ENCODE results near the gene DMRTC2. TPM values are rescaled to one million over a fixed set of nuclear protein-coding genes. Genes with fewer than 3 reads are reported as not detected.

DMRTC2 gene
- total and polyA plus RNA-seq, 2 of the 8 experiments (the other 6 are each of a cell fraction or from before 2014, with no cell fraction given) = not detected

DNA sequence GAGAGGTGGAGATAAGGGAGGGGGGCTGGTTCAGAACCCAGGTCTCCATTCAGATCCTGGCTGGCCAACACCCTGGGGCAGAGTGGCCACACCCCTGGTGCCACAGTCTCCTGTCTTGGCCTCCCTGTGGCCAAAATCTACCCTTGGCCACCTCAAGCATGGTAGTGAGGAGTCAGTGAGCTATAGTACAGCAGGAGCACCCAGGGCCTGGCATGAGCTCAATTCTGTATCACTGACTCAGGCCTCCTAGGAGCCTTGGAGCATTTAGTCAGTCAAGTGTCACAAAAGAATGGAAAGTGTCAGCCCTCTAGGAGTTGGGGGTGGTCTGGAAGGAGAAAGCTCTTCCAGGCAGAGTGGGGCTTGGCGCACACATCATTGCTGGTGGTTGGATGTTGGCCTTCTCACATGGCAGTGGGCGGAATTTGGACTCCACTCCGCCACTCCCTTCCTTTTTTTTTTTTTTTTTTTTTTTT lies 25.6 kb downstream of the DMRTC2 start:
- H3K79me2 ChIP-seq (ENCODE audit: control insufficient read depth in 1 of 2, insufficient read depth in 2 of 2, low read length in 2 of 2) = peaks cover 0 to 22% of the 10 kb centered on the region in 2 experiments; a peak in 2 of 4 replicates
- no peak overlapping the region for H2BK5ac ChIP-seq (ENCODE audit: low read depth, low read length)
- no peak overlapping the region for H2BK12ac ChIP-seq (ENCODE audit: low read depth, low read length)
- H3K18ac ChIP-seq (ENCODE audit: extremely low read depth, low read length) = no peak overlapping the region
- H3K9ac ChIP-seq (replicated peaks in 1 of 4; ENCODE audit: extremely low read depth in 1 of 4, low read depth in 3 of 4, low read length in 3 of 4) = no peak overlapping the region
- H3K23me2 ChIP-seq (ENCODE audit: low read depth, low read length) = no peaks in the 10 kb centered on the region
- H2BK15ac ChIP-seq (ENCODE audit: low read length) = no peak overlapping the region
- no peaks in the 10 kb centered on the region for H3K27me3 ChIP-seq (replicated peaks in 1 of 4; ENCODE audit: control insufficient read depth in 3 of 4, extremely low read depth in 1 of 4, insufficient read depth in 3 of 4, low read length in 3 of 4)
- FAIRE-seq (no peak), DNase-seq (ENCODE audit: low read depth in 1 of 2, low spot score in 2 of 2) (no peak)
- H3K4ac ChIP-seq (replicated peaks; ENCODE audit: insufficient read length, low read depth, low read length) = no peak overlapping the region
- H4K20me1 ChIP-seq (replicated peaks in 1 of 2; ENCODE audit: control insufficient read depth in 1 of 2, insufficient read depth in 2 of 2, low read length in 2 of 2) = peaks cover 28 to 36% of the 10 kb centered on the region in 2 experiments
- no peak overlapping the region for H2BK20ac ChIP-seq (ENCODE audit: low read length)
- H3K14ac ChIP-seq (ENCODE audit: insufficient read length) = no peak overlapping the region
- H2BK120ac ChIP-seq (replicated peaks; ENCODE audit: low read depth, low read length) = no peak overlapping the region
- H2AFZ ChIP-seq (ENCODE audit: low read length) = no peak overlapping the region
- no peaks in the 10 kb centered on the region for H3K9me3 ChIP-seq (ENCODE audit: insufficient read depth in 2 of 2, low read depth in 1 of 2, low read length in 1 of 2)
- ChIA-PET CTCF (ENCODE audit: partially characterized antibody) (interaction anchor here (1.5 to 5.0 kb wide), 3 partner anchors 8 to 87 kb away, joined by 3 to 33 read pairs (median 4); partner anchors contain the start of gene RABAC1), POLR2A (ENCODE audit: partially characterized antibody) (interaction anchor here (0.6 to 13.9 kb wide), 17 partner anchors 5 to 87 kb away, joined by 3 to 298 read pairs (median 6); partner anchors contain the start of genes ARHGEF1, ERFL, RABAC1 and RPS19)
- H3K4me1 ChIP-seq (replicated peaks in 1 of 4; ENCODE audit: control insufficient read depth in 3 of 4, insufficient read depth in 4 of 4, low read length in 3 of 4) = peaks cover 0 to 2% (median under 1%) of the 10 kb centered on the region in 4 experiments; a peak in 3 of 7 replicates
- no peak overlapping the region for H3K23ac ChIP-seq (ENCODE audit: insufficient read length)
- no peak overlapping the region for H3K27ac ChIP-seq (ENCODE audit: low read depth, low read length)
- H4K8ac ChIP-seq (ENCODE audit: extremely low read depth, insufficient read depth, low read length) = no peak overlapping the region
- WGBS, 2 experiments (ENCODE audit: extremely low coverage in 1 of 2, insufficient coverage in 1 of 2, insufficient read length in 1 of 2, insufficient replicate concordance in 2 of 2, low coverage in 1 of 2, low lambda C conversion rate in 2 of 2, missing lambda C conversion rate in 1 of 2) = 84% methylated on average over 3 of the region's 3 CpGs; no CpG with 5 or more reads in 1 of the 2 experiments
- no peak overlapping the region for H4K5ac ChIP-seq (ENCODE audit: insufficient read length, low read depth, low read length)
- no peak overlapping the region for H3K4me3 ChIP-seq (ENCODE audit: extremely low read depth in 1 of 4, insufficient read depth in 2 of 4, low read depth in 3 of 4, low read length in 4 of 4)
- H3K4me2 ChIP-seq (ENCODE audit: insufficient read depth in 1 of 2, low read depth in 2 of 2, low read length in 2 of 2) = no peak overlapping the region
- no peak overlapping the region for H3K56ac ChIP-seq (replicated peaks; ENCODE audit: insufficient read length, low read depth, low read length)
- H3K79me1 ChIP-seq (ENCODE audit: low read depth, low read length) = peaks cover 9% of the 10 kb centered on the region
- peaks cover 28 to 61% (median 51%) of the 10 kb centered on the region in 4 experiments for H3K36me3 ChIP-seq (ENCODE audit: control insufficient read depth in 2 of 4, insufficient read depth in 4 of 4, low read length in 3 of 4)
- H4K91ac ChIP-seq (replicated peaks; ENCODE audit: insufficient read length, low read length) = no peak overlapping the region
- no peak overlapping the region for H2AK5ac ChIP-seq (ENCODE audit: low read depth, low read length)
- TF ChIP-seq RXRA (IDR thresholded peaks at IDR 0.05; ENCODE audit: insufficient read depth, low read depth, low read length) = no peak
- TF ChIP-seq EZH2 (IDR thresholded peaks at IDR 0.05; ENCODE audit: low read depth, low read length, severe bottlenecking) = no peak
- TF ChIP-seq YY1 (IDR thresholded peaks at IDR 0.05; ENCODE audit: low read depth, low read length) = no peak
- no peak for TF ChIP-seq CHD2 (IDR thresholded peaks at IDR 0.05; ENCODE audit: low read length)
- peak; percentile 72; the same call in 1 of the 2 replicates for TF ChIP-seq POLR2AphosphoS5 (IDR thresholded peaks at IDR 0.05; ENCODE audit: low read depth, low read length)
- TF ChIP-seq, protein P1, sequence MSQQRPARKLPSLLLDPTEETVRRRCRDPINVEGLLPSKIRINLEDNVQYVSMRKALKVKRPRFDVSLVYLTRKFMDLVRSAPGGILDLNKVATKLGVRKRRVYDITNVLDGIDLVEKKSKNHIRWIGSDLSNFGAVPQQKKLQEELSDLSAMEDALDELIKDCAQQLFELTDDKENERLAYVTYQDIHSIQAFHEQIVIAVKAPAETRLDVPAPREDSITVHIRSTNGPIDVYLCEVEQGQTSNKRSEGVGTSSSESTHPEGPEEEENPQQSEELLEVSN (IDR thresholded peaks at IDR 0.05) = no peak
- no peak for TF ChIP-seq RAD21 (IDR thresholded peaks at IDR 0.05 in 1 of 2, conservative IDR thresholded peaks at IDR 0.05 in 1 of 2; ENCODE audit: low read depth in 2 of 2, low read length in 2 of 2)
- no peak for TF ChIP-seq SIRT6 (IDR thresholded peaks at IDR 0.05; ENCODE audit: low read length)
- no peak for TF ChIP-seq ATF3 (IDR thresholded peaks at IDR 0.05; ENCODE audit: insufficient read depth, low read depth, low read length)
- TF ChIP-seq POLR2A (IDR thresholded peaks at IDR 0.05; ENCODE audit: control extremely low read depth in 1 of 2, low read depth in 2 of 2, low read length in 2 of 2) = peak; percentile 49 to 70
- TF ChIP-seq PHF8 (conservative IDR thresholded peaks at IDR 0.05; ENCODE audit: low read depth, low read length) = no peak
- no peak for TF ChIP-seq TAF7 (optimal IDR thresholded peaks at IDR 0.05; ENCODE audit: borderline replicate concordance, low read depth, low read length)
